Neural crest cell (in vitro differentiated cells): ENCODE data around the gene SDE2. TPM values are rescaled to one million over a fixed set of nuclear protein-coding genes. Genes with fewer than 3 reads are reported as not detected.
A peak's percentile ranks its signal among the peaks of the same experiment; 100 is the strongest.

Experiments
- DNase-seq: peaks from one replicate; pipeline ENCODE4 v3.0.0; 2021; ENCODE audit warnings: low read depth, mixed read lengths, low spot score
- H3K27ac Mint-ChIP-seq: one replicate; pipeline ENCODE4 v1.8.0; 2021; ENCODE audit warnings: mild to moderate bottlenecking, mixed read lengths; ENCODE audit not compliant: unreplicated experiment
- H3K27me3 Mint-ChIP-seq: 2 replicates; pipeline ENCODE4 v1.8.0; 2021; ENCODE audit warnings: low read depth, mild to moderate bottlenecking, mixed read lengths
- H3K36me3 Mint-ChIP-seq: 2 replicates; pipeline ENCODE4 v1.8.0; 2021; ENCODE audit warnings: low read depth, mild to moderate bottlenecking, mixed read lengths
- H3K4me1 Mint-ChIP-seq: 2 replicates; pipeline ENCODE4 v1.8.0; 2021; ENCODE audit warnings: mixed read lengths
- H3K4me3 Mint-ChIP-seq: one replicate; pipeline ENCODE4 v1.8.0; 2021; ENCODE audit warnings: mild to moderate bottlenecking, mixed read lengths
- H3K9me3 Mint-ChIP-seq: 2 replicates; pipeline ENCODE4 v1.8.0; 2021; ENCODE audit warnings: mixed read lengths
- total RNA-seq: library from RNA; stranded (reverse); gene quantifications from 2 replicates; pipeline ENCODE4 v1.2.1, GENCODE V29; 2021
- TF ChIP-seq, protein P1 (sequence below): fragments of 200-600 bp; sonication (generic); conservative IDR thresholded peaks from 2 replicates; pipeline ENCODE4 v1.5.0; 2021; ENCODE audit warnings: antibody characterized with exemption, mild to moderate bottlenecking

The SDE2 gene
- total RNA-seq, 1 donor from 2014 or later: 18.1 TPM

GRCh38 chr1:226006686-226007085 lies 7.5 kb upstream of the SDE2 start:
- Mint-ChIP-seq H3K9me3 (peaks cover 2% of the 10 kb centered on the region), H3K27me3 (no peaks in the 10 kb centered on the region), H3K4me1 (peaks cover 18% of the 10 kb centered on the region), H3K4me3 (no peak overlapping the region), H3K36me3 (no peaks in the 10 kb centered on the region), H3K27ac (no peak overlapping the region)
- TF ChIP-seq, protein P1, sequence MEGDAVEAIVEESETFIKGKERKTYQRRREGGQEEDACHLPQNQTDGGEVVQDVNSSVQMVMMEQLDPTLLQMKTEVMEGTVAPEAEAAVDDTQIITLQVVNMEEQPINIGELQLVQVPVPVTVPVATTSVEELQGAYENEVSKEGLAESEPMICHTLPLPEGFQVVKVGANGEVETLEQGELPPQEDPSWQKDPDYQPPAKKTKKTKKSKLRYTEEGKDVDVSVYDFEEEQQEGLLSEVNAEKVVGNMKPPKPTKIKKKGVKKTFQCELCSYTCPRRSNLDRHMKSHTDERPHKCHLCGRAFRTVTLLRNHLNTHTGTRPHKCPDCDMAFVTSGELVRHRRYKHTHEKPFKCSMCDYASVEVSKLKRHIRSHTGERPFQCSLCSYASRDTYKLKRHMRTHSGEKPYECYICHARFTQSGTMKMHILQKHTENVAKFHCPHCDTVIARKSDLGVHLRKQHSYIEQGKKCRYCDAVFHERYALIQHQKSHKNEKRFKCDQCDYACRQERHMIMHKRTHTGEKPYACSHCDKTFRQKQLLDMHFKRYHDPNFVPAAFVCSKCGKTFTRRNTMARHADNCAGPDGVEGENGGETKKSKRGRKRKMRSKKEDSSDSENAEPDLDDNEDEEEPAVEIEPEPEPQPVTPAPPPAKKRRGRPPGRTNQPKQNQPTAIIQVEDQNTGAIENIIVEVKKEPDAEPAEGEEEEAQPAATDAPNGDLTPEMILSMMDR: no peak
- no peak for DNase-seq

DNA sequence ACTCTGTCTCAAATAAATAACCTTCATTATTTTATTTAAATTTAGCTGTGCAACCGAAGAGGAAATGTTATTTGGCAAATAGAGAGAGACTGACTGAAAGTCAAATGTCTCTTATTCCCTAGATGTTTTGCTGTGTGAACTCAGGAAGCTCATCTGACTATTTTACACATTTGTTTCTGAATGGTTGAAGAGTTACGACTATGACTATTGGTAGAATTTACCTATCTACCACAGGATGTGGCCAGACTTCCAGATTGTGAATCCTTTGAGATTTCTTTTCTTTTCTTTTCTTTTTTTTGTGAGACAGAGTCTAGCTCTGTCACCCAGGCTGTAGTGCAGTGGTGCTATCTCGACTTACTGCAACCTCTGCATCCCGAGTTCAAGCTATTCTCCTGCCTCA lies 5.3 kb upstream of the SDE2 start:
- no peak for DNase-seq
- TF ChIP-seq, protein P1: no peak
- no peaks in the 10 kb centered on the region for H3K36me3 Mint-ChIP-seq
- H3K27me3 Mint-ChIP-seq: no peaks in the 10 kb centered on the region
- peaks cover 27% of the 10 kb centered on the region for H3K4me1 Mint-ChIP-seq
- H3K9me3 Mint-ChIP-seq: peaks cover 2% of the 10 kb centered on the region
- no peak overlapping the region for H3K27ac Mint-ChIP-seq
- H3K4me3 Mint-ChIP-seq: no peak overlapping the region

- TF ChIP-seq, protein P1: no peak
- Mint-ChIP-seq H3K9me3 (peaks cover 2% of the 10 kb centered on the region), H3K4me1 (peaks cover 32% of the 10 kb centered on the region), H3K36me3 (no peaks in the 10 kb centered on the region), H3K27me3 (no peaks in the 10 kb centered on the region), H3K4me3 (no peak overlapping the region), H3K27ac (peak overlapping the region; percentile 36)
- no peak for DNase-seq
These were observed 4.5 kb upstream of the SDE2 start for GRCh38 chr1:226003502-226004170.

DNA sequence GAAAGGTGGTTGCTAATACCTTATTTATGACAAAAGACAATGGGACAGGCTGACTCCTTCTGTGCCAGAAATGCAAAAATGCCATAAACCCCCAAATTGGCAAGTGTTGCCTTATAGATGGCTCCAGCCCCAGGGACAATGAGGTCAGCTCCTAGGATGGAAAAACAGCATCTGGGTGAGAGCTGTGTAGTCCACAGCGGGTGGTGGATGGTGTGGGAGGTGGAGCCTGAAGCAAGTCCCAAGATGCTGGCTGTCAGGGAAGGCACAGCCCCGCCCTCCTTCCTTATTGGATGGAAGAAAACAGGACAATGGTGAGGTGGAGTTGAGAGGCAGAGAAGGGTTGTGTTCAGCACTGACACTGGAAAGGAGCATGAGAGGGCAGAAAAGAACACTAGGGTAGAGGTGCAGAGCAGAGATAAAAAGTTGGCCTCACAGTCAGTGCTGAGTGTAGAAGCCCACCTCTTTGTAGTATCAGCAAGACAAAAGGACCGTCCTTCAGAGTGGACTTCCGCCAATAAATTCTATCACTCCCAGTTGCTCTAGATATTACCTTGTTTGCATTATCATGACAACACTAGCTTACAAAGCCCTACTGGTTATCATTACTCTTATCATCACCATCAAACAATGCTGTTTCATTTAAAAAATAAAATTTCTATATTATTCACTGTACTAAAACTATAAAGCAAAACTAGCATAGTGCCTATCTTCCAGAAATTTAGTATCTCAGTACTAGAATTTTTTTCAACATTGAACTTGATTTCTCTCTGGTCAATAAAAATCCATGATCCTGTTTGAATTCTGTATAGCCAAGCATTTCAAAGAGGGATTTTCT lies 3.7 kb upstream of the SDE2 start:
- H3K36me3 Mint-ChIP-seq: no peaks in the 10 kb centered on the region
- H3K4me1 Mint-ChIP-seq: peaks cover 38% of the 10 kb centered on the region
- peaks cover 2% of the 10 kb centered on the region for H3K9me3 Mint-ChIP-seq
- DNase-seq: peak; percentile 26
- TF ChIP-seq, protein P1: no peak
- H3K27ac Mint-ChIP-seq: no peak overlapping the region
- no peak overlapping the region for H3K4me3 Mint-ChIP-seq
- H3K27me3 Mint-ChIP-seq: no peaks in the 10 kb centered on the region

- TF ChIP-seq, protein P1: no peak
These were observed 3.0 kb upstream of the SDE2 start for GRCh38 chr1:226001963-226002666.

More at GRCh38 chr1:226001963-226002666, 3.0 kb upstream of the SDE2 start:
- Mint-ChIP-seq H3K9me3 (peaks cover 2% of the 10 kb centered on the region), H3K27me3 (no peaks in the 10 kb centered on the region), H3K4me1 (peaks cover 38% of the 10 kb centered on the region), H3K4me3 (no peak overlapping the region), H3K36me3 (no peaks in the 10 kb centered on the region), H3K27ac (peak overlapping the region; percentile 0)
- DNase-seq: no peak
